Esophagus squamous epithelium (tissue), 5 donors: ENCODE results near the gene ASF1A. TPM values are rescaled to one million over a fixed set of nuclear protein-coding genes. Genes with fewer than 3 reads are reported as not detected.

ENCODE experiments used
- DNase-seq: peaks from one replicate; lab custom pipeline; 2025; lab: John Stamatoyannopoulos, UW
- H3K27ac ChIP-seq, 4 donors: fragments of 200-600 bp; sonication (generic); one replicate each; pipeline ENCODE4 v1.5.1; 2016 to 2019; ENCODE audit warnings: mild to moderate bottlenecking in 1 of 4
- H3K27me3 ChIP-seq, 4 donors: fragments of 200-600 bp; sonication (generic); 1 replicate in 3 of 4; 2 replicates in 1 of 4; pipeline versions ENCODE4 v1.5.1 to v1.6.0; 2017 to 2021; ENCODE audit warnings: antibody characterized with exemption in 1 of 4
- H3K36me3 ChIP-seq, 3 donors: fragments of 200-600 bp; sonication (generic); one replicate each; pipeline ENCODE4 v1.5.1; 2016 to 2019
- H3K4me1 ChIP-seq, 3 donors: fragments of 200-600 bp; sonication (generic); one replicate each; pipeline ENCODE4 v1.5.1; 2017 to 2019
- H3K4me3 ChIP-seq, 4 donors: fragments of 200-600 bp; sonication (generic); 1 replicate in 3 of 4; 2 replicates in 1 of 4; pipeline ENCODE4 v1.5.1; 2016 to 2019; ENCODE audit warnings: mild to moderate bottlenecking in 2 of 4, moderate library complexity in 1 of 4
- H3K9me3 ChIP-seq, 3 donors: fragments of 200-600 bp; sonication (generic); one replicate each; pipeline ENCODE4 v1.5.1; 2016 to 2019
- POLR2A ChIP-seq, 4 donors: fragments of 450-650 bp; IDR thresholded peaks; one replicate each; pipeline ENCODE4 v1.6.1; 2017; ENCODE audit warnings: antibody characterized with exemption in 4 of 4, mild to moderate bottlenecking in 4 of 4, moderate library complexity in 3 of 4
- WGBS, 2 donors: methylation state at CpG; one replicate each; pipeline ENCODE4 v1.1.5; 2018; 5-methylcytosine and 5-hydroxymethylcytosine counted together
- intact Hi-C: fragments of 100-400 bp; cut with DNase I; formaldehyde crosslinking; loops from one replicate; pipeline ENCODE4 v1.15.0; 2022
- total RNA-seq, 4 donors: library from RNA; depleted of rRNA; stranded (reverse); fragments of >200 nt; gene quantifications; one replicate each; pipeline ENCODE4 v1.1.0, GENCODE V29; 2016
- TF ChIP-seq, protein P1 (sequence below), 6 experiments: fragments of 450-650 bp in 4 of 6; fragments of 200-600 bp in 2 of 6; sonication (generic) in 2 of 6; IDR thresholded peaks; one replicate each; pipeline ENCODE4 v1.5.1; 2016 to 2019; ENCODE audit warnings: antibody characterized with exemption in 6 of 6, mild to moderate bottlenecking in 4 of 6, moderate library complexity in 4 of 6
- donor health status: DM: yes; HTN: yes; CAD: no.

ASF1A gene
- total RNA-seq, 4 donors from 2014 or later = 10.0 to 16.5 (median 11.9) TPM

GRCh38 chr6:118940770-118941169, 46.8 kb downstream of the ASF1A start:
- TF ChIP-seq POLR2A (IDR thresholded peaks at IDR 0.05) = no peak
- TF ChIP-seq, protein P1, sequence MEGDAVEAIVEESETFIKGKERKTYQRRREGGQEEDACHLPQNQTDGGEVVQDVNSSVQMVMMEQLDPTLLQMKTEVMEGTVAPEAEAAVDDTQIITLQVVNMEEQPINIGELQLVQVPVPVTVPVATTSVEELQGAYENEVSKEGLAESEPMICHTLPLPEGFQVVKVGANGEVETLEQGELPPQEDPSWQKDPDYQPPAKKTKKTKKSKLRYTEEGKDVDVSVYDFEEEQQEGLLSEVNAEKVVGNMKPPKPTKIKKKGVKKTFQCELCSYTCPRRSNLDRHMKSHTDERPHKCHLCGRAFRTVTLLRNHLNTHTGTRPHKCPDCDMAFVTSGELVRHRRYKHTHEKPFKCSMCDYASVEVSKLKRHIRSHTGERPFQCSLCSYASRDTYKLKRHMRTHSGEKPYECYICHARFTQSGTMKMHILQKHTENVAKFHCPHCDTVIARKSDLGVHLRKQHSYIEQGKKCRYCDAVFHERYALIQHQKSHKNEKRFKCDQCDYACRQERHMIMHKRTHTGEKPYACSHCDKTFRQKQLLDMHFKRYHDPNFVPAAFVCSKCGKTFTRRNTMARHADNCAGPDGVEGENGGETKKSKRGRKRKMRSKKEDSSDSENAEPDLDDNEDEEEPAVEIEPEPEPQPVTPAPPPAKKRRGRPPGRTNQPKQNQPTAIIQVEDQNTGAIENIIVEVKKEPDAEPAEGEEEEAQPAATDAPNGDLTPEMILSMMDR (IDR thresholded peaks at IDR 0.05) = no peak
- no peak overlapping the region for H3K4me3 ChIP-seq
- intact Hi-C loops = no loop called here
- H3K27ac ChIP-seq = no peak overlapping the region
- 40 to 79% methylated on average over 1 to 2 of the region's 2 CpGs for WGBS, 2 donors
- peaks cover 0 to 12% (median 0%) of the 10 kb centered on the region in 3 donors for H3K4me1 ChIP-seq
- DNase-seq = no peak
- peaks cover 0 to 13% (median 6%) of the 10 kb centered on the region in 3 donors for H3K9me3 ChIP-seq
- no peaks in the 10 kb centered on the region for H3K27me3 ChIP-seq
- no peaks in the 10 kb centered on the region for H3K36me3 ChIP-seq

GRCh38 chr6:118945217-118945616, 51.3 kb downstream of the ASF1A start:
- no peaks in the 10 kb centered on the region for H3K27me3 ChIP-seq
- no peak overlapping the region for H3K27ac ChIP-seq
- no peak for DNase-seq
- H3K4me3 ChIP-seq = no peak overlapping the region
- TF ChIP-seq, protein P1 (IDR thresholded peaks at IDR 0.05) = no peak
- no peak for TF ChIP-seq POLR2A (IDR thresholded peaks at IDR 0.05)
- intact Hi-C loops = no loop called here
- no peaks in the 10 kb centered on the region for H3K36me3 ChIP-seq
- H3K4me1 ChIP-seq = peaks cover 0 to 7% (median 0%) of the 10 kb centered on the region in 3 donors
- H3K9me3 ChIP-seq = peaks cover 0 to 14% (median 11%) of the 10 kb centered on the region in 3 donors

- TF ChIP-seq POLR2A (IDR thresholded peaks at IDR 0.05) = no peak
- TF ChIP-seq, protein P1 (IDR thresholded peaks at IDR 0.05) = no peak
- intact Hi-C loops = no loop called here
- H3K27ac ChIP-seq = no peak overlapping the region
- DNase-seq = no peak
- WGBS, 2 donors = 95 to 100% methylated on average over 2 of the region's 2 CpGs
- H3K9me3 ChIP-seq = no peaks in the 10 kb centered on the region
- no peaks in the 10 kb centered on the region for H3K36me3 ChIP-seq
- H3K4me1 ChIP-seq = no peaks in the 10 kb centered on the region
- H3K4me3 ChIP-seq = no peak overlapping the region
- H3K27me3 ChIP-seq = no peaks in the 10 kb centered on the region
Observed at GRCh38 chr6:118952683-118953082, 58.7 kb downstream of the ASF1A start.

DNA sequence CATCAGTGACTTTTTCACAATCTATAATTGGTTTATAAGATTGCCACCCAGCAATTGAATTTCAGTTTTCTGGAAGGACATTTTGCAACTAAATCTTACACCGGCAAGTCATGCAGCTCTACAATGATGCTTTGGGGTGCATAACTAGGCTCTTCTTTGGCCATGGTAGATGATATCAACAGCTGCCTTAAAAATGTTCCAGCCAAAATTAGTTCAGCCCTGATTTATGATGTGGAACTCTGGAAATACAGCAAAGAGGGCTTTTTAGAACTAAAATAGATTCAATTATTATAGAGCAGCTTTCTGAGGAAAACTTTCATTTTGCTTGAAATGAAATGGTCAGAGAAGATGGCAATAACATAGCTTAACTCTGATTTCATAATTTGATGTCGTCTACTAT, 59.4 kb downstream of the ASF1A start:
- intact Hi-C loops = no loop called here
- 77 to 85% methylated on average over 2 of the region's 2 CpGs for WGBS, 2 donors
- no peaks in the 10 kb centered on the region for H3K9me3 ChIP-seq
- H3K4me3 ChIP-seq = no peak overlapping the region
- no peaks in the 10 kb centered on the region for H3K36me3 ChIP-seq
- no peaks in the 10 kb centered on the region for H3K4me1 ChIP-seq
- H3K27ac ChIP-seq = no peak overlapping the region
- TF ChIP-seq, protein P1 (IDR thresholded peaks at IDR 0.05) = no peak
- no peak for TF ChIP-seq POLR2A (IDR thresholded peaks at IDR 0.05)
- no peak for DNase-seq
- no peaks in the 10 kb centered on the region for H3K27me3 ChIP-seq

Other genes starting within 250 kb of the ASF1A start
- gene CEP85L, start 242.6 kb upstream of the ASF1A start, total RNA-seq = 1 to 10 TPM; 1.3 to 9.2 (median 5.3) TPM
- gene MCM9, start 41.0 kb downstream of the ASF1A start, total RNA-seq = 10 to 100 TPM; 11.1 to 22.3 (median 15.1) TPM
- 1 to 10 TPM in 2 of 4 donors, under 1 TPM in 2; 0.30 to 3.8 (median 1.1) TPM for gene FAM184A, start 184.5 kb downstream of the ASF1A start, total RNA-seq